Left hindlimb (tissue), 1 donor: Measurements from ENCODE around the gene PLCG2.
"Not testable (repeated sequence)": the region's sequence is repeated elsewhere in the genome, so short reads cannot be mapped to it uniquely, and the experiment has no call there.

Source experiments
- DNase-seq: peaks from one replicate; pipeline ENCODE4 v3.0.0-alpha.2; 2018

The PLCG2 gene

DNA sequence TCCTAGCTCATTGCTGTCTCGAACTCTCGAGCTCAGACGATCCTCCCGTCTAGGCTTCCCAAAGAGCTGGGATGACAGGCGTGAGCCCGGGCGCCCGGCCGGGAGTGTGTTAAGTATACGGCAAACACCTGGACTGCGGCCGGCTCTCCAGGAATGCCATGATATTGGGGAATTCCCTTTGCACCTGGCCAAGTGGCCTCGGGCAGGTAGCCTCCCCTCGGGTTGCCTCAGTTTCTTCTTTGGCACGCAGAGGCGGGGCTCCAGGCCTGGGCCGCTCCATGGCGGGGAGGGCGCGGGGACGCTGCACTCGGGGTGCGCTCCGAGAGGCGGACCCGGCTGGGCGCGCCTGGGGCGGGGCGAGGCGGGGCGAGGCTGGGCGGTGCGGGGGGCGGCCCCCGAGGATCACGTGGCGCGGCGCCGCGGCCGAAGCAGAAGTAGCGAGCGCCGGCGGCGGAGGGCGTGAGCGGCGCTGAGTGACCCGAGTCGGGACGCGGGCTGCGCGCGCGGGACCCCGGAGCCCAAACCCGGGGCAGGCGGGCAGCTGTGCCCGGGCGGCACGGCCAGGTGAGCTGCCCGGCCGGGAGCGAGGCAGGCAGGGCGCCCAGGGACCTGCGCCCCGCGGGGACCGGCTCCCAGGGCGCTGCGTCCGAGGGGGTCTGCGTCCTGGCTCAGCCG is at the start of gene PLCG2:
Gene PLCG2, plus strand, starts transcription at position 431 of the 675 bp plus-strand sequence. CDS start 6,699 bp downstream, outside the sequence.
- DNase-seq, result peak; percentile 80

DNA sequence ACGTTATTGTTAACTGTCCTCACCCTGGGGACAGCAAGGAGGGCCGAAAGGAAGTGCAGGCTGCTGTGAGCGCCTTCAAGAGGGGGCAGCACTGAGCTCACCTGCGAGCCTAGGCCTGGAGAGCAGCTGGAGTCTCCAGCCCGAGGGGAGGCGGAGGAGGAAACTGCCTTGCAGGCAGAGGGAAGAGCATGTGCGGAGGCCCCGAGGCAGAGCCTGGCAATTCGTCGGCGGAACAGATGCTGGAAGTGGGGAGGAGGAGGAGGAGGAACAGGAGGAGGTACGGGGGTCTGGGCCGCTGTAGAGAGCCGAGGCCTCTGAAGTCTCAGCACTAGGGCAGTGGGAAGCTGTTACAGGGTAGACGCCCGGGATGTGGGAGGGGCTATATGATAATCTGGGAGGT is 49.6 kb upstream of the PLCG2 start:
- DNase-seq, result no peak

DNA sequence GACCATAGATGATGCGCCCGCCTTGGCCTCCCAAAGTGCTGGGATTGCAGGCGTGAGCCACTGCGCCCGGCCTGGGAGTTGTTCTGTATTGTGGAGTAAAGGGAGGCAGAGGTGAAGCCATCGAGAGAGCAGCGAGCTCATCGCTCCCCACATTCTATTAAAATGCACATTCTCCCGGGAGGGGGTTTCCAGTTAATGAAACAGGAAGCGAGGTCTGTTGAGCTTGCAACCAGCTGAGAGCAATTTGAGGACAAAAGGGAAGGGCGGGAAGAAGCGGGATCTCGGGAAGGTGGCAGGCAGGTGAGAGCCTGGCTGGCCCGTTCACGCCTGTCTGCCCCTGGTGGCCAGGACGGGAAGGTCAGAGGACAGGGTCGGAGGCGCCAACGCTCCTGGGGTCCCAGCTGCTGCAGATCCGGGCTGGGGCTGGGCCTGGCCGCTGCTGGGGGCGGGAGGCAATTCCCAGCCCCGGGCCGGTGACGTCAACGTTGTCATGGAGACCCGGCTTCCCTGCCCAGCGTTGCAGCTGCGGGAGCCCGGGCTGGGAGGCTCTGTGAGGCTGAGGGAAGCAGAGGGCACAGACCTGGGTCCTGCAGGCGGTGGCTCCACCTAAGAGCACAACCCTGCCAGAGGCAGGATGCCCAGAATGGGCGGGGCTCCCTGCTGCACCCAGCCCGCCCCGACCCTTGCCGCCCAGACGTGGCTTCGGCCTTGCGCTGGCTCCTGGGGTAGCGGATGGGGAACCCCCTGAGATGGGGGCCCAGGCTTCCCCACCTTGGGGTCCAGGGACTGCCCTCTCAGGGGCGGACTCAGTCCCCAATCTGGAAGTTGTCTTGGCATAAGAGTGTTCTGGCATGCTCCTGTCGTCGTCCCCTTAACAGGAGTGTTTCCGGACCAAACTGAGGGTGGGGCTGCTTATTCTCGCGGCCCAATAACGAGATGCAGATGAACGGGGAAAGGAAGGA is 48.7 kb upstream of the PLCG2 start:
- DNase-seq, result peak; percentile 93

DNA sequence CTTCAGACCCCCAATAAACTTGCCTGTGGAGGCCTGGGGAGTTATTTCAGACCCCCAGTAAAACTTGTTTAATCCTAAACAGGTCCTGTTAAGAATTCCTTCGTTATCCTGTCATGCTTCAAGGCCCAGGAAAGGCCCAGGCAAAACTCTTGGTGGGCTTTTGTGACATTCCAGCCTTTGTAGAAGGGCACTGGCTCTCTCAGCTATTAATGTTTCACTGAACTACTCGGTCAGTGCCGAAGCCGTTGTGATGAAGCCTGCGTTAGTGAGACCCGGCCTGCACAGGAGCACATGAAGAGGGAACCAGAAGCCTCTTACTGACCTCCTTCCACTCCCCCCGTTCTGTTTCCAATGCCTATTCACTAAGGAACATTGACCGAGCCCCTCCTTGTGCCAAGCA is 47.4 kb upstream of the PLCG2 start:
- no peak for DNase-seq

DNA sequence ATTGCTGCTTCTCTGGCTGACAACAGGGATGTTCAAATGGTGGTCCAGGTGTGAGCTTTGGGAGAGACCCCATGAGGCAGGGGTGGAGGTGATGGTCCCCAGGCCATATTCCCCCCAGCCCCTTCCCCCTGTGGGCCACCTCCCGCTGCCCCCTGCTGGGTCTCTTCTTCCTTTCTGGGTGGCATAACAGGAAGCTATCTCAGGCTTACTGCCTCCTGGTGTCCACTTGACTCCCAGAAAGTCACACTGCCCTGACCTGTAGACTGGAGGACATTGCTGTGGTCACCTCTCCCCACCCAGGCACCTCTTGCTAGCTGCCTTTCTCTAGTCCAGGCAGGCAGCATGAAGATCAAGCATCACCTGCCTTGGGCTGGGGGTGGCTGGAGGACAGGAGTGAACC is 46.4 kb upstream of the PLCG2 start:
- DNase-seq, result no peak

DNA sequence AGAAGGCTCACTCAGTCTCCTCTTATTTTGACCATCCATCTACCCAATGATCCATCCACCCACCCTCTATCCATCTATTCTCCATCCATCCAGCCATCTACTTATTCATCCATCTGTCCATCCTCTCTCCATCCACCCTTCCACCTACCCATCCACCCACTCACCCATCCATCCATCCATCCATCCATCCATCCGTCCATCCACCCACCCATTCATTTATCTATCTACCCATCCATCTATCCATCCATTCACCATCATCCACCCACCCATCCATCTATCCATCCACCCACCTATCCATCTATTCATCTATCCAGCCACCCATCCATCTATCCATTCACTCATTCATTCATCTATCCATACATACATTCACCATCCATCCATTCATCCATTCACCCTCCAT is 45.8 kb upstream of the PLCG2 start:
- no peak for DNase-seq

DNA sequence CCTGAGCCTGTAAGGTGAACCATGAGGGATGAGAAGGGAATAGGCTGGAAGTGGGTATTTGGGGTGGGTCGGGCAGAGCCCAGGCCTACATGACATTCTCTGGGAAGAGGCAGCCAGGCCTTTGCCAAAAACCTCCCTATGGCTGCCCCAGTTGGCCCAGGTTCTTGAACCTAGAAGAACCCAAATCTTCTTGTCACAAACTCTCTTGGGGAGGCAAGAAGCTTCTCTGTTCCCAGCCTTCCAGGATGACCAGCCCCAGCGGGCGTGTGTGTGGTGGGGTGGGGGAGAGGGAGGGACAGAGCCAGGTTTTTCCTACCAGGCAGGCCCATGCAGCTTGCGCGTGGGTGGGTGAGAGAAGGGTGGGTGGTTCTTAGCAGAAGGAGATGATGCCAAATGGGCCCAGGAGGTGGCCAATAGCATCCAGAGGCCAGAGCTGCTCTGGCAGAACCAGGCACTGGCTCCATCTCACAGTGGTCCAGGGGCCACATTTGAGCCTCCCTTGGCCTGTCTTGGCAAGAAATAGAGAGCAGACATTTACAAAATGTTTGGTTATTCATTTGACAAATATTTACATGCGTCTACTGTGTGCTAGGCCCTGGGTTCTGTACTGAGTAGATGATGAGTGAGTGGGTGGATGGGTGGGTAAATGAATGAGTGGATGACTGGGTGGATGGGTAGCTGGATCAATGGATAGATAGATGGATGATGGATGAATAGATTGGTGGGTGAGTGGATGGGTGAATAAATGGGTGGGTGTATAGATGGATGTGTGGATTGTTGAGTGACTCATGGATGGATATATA is 44.3 kb upstream of the PLCG2 start:
- no peak for DNase-seq

DNA sequence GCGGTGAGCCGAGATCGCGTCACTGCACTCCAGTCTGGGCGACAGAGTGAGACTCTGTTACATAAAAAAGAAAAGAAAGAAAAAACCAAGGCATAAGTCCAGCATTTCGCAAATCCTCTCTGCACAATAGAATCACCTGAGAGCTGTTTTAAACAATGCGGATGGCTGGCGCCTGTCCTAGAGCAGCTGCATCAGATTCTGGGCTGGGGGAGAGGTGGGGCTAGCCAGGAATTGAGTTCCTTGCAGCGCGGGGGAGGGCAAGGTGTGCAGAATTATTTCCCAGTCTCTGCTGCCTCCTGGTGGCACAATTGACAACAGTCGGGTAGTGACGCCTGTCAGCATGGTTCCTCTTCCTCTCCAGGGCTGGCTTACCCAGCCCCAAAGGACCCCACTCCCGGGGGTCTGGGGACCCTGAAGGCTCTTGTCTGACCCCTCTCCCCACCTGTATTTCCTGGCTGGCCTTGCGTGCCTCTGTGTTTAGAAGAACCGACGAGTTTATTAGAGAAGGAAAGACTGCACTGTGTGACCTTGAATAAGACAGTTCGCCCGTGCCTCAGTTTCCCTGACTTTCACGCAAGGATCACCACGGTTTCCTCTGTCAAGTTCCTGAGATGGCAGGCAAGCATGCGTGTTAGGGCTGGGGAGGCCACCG is 41.1 kb upstream of the PLCG2 start:
- DNase-seq, result peak; percentile 79

DNA sequence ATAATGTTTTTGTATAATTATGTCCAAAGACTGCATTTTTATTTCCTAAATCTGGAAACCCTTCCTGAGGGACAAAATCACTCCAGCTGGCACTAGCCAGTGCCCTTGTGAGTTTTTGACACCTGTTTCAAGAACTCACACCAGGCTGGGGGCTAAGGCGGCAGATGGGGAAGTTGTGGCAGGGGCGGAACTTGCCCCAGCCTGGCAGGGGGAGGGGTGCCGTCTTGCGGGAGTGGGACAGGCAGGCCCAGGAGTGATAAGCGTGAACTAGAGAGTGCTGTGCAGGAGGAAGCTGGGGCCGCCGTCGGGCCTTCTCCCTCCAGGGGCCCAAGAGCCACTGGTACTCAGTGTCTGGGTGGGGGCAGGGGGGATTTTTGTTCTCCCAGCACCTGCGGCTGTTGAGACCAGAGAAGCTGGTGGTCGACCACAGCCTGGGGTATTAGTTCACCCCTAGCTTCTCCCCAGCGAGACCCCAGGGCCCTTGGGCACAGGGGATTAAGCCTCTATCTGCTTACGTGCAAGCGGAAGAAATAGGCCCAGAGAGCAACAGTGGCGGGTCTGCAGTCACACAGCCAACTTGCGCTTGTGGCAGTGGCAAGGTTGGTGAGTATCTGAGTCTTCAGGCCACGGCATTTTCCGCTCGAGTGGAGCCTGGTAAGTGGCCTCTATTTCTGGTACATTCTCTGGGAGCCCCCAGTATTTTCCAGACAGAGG is 40.2 kb upstream of the PLCG2 start:
- no peak for DNase-seq

DNA sequence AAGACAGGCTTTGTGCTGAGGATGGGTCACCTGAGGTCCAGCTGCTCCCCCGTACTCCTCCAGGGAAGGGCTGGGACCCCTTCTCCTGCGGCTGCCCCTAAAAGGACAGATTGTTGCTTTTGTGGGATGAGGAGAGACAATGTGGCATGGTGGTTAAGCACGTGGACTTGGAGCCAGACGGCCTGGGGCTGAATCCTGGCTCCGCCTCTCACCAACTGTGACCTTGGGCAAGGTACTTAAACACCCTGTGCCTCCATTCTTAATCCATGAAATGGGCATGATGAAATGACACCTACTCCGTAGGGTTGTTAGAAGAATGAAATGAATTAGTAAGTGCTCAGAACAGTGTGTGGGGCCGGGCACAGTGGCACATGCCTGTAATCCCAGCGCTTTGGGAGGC is 39.6 kb upstream of the PLCG2 start:
- DNase-seq, result no peak

DNA sequence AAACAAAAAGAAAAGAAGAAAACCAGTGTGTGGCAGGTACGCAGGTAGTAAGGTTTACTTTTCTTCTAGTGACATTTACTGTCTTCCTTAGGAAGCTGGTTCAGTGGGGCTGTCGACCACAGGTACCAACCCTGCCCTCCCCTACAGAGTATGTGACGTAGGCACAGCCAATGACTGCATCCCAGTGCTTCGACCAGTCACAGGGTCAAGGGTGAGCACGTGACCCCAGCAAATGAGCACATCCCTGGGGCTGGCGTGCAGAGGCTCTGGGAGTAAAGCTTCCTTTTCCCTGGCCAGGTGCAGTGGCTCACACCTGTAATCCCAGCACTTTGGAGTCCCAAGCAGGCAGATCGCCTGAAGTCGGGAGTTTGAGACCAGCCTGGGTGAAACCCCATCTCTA is 38.9 kb upstream of the PLCG2 start:
- no peak for DNase-seq

DNA sequence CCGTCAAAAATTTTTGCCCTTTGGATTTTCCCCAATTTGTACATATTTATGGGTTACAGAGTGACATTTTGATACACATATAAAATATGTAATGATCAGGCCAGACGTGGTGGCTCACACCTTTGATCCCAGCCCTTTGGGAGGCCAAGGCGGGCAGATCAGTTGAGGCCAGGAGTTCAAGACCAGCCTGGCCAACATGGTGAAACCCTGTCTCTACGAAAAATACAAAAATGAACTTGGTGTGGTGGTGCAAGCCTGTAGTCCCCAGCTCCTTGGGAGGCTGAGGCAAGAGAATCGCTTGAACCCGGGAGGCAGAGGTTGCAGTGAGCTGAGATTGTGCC is 37.7 kb upstream of the PLCG2 start:
- DNase-seq, result not testable (repeated sequence)

DNA sequence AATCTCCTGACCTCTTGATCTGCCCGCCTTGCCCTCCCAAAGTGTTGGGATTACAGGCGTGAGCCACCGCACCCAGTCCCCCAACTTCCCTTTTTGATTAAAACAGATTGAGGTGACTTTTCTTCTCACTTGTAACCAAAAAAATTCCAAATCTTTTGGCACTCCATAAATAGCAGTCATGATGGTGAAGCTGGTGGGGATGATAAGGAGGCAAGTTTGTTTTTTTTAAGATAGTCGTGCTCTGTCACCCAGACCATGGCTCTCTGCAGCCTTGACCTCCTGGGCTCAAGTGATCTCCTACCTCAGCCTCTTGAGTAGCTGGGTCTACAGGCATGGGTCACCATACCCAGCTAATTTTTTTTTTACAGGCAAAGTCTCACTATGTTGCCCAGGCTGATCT is 34.7 kb upstream of the PLCG2 start:
- no peak for DNase-seq

DNA sequence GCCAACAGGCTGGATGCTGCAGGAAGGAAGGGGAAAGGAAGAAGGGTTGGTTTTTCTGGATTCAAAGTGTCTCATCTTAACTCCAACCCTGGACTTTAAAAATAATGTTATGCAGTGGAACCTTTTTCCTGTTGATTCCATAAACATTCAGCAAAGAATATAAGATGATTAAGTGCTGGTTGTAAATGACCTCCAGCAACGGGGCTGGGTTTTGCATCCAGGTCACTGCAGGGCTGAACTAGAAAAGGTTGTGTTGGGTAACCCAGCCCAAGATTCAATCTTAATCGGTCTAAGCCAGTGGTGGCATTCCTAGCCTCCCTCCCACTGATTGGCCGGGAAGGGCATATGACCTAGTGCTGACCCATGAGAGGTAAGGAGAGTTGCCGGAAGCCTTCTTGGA is 34.2 kb upstream of the PLCG2 start:
- no peak for DNase-seq

DNA sequence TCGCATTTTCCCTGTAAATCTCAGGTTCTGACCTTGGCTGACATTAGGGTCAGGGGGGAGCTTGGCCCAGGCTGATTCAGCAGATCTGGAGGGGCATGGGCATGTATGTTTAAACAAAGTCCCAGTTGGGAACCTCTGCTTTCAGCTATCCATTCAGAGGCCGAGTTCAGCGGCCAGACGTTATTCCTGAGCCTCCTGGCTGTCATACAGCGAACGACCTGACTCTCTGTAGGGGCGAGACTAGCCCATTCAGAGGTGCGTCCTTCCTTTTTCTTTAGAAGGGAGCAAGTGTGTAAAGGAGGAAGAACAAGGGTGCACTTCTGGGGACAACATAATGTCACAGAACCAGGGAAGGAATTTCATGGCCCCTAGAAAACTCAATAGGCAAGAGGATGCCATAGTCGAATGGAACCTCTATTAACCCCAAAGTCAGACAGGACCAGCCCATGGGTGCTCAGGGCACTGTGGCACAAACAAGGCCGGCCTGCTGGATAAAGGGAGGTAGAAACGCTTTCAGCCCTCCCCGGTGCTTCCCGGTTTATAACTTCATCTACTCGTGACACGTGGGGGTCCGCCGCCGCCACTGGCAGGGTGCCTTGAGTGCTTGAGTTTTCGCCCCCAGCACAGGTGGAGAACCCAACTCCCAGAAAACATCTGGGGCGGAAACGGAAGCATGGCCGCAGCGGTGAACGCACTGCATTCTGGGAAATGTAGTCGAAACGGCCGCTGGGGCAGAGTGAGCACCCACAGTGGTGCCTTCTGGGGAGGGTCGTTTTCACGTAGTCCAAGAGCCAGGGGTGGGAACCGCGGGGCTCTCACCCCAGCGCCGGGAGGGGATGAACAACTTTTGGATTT is 33.2 kb upstream of the PLCG2 start:
- DNase-seq, result peak; percentile 73

DNA sequence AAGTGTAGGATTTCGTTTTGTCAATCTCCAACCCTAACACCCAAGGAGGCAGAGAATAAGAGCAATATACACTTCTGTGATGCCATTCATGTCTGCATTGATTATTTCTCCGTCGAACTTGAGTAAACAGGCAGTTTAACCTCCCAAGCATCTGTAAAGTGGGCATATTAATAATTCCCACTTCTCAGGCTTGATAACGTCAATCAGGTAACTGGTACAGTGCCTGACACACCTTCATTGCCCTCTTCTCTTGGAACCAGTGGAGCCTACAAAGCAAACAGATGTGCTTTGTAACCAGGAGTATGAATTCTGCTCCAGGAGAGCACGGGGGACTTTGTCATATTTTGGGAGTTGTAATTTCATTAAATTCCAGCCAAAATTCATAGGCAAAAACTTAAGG is 32.5 kb upstream of the PLCG2 start:
- no peak for DNase-seq

DNA sequence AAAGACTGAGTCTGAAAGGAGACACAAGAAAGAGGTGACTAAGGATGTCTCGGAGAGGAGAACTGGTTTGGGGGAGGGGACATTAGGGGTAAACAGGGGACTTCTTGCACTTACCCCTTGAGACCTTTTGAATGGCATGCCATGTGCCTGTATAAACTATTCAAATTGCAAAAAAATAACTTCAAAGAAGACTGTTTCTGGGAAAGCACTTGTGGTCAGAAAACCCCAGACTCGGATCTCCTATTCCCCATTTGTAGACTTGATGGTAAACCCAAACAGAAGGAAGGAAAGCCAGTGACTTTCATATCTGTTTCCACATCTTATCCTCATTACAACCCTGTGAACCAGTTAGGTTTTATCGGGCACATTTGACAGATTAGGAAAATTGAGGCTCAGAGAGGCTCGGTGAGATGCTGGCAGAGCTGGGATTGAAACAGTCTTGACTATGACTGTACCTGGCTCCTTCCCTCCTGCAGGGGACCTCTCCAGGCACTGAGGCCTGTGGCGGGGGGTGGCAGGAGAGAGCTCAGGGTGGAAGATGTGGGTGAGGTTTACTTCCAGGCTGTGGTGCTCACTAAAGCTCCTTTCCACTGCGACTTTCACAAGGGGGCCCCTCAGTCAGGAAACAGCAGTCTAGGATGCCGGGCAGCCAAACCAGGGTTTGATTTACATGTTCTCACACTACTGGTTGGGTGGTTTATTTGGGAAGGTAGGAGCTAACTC is 30.5 kb upstream of the PLCG2 start:
- DNase-seq, result no peak

DNA sequence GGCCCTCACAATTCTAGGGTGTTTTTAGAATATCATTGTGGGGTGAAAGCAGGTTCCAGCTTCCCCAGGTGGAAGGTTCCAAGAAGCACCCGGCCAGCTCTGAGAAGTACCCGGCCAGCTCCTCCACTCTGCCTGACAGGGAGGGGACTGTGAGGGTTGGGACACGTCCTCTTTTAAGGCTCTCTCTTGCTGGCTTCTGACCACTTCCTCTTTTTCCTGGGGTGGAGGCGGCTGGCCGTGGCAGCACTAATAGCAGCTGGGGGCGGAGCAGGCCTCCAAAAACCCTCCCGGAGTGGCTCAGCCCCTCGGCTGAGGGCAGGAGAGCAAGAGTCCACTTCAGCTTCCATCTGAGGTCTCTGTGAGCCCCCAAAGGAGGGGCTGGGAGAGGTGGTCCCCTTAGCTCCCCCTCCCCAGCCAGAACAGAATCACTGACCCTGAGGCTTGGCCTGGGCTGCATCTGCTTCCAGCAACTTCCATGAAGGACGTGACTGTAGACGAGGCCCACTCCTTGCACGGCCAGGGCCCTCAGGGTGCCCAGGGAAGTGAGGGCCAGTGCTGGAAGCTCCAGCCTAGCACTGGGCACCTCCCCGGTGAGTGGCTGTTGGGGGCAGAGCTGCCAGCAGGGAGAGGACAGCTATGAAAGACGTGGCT is 26.7 kb upstream of the PLCG2 start:
- DNase-seq, result peak; percentile 68

DNA sequence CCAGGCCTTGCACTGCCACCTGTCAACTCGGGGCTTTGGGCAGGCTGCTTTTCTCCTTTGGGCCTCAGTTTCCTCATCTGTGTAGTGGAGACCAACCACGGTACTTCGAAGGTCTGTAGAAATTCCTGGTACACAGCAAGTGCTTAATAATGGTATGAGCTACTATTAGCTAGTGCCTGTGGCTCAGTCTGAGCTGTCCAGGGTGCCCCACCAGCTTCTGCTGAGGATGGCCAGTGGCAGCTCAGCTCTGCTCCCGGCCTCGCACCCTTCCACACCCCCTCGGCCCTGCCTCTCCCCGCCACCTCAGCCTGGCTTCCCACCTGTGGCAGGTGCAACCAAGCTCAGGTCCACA is 26.2 kb upstream of the PLCG2 start:
- no peak for DNase-seq

DNA sequence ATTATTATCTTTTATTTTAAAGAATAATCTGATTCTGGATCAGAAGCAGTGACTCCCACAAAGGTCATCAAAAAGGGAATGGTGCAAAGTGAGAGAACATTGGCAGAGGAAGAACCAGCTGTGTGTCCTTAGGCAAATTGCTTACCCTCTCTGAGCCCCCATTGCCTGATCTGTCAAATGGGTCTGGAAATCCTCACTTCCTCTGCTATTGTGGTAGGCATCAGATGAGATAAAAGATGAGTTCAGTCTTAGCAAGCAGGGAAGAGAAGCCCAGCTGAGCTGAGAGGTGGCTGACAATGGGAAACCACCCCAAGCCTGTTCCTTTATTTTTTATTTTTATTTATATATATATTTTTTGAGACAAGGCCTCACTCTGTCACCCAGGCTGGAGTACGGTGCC is 24.2 kb upstream of the PLCG2 start:
- DNase-seq, result no peak
